ENCODE results near the gene WSCD2. TPM values are rescaled to one million over a fixed set of nuclear protein-coding genes. Genes with fewer than 3 reads are reported as not detected.

Gene WSCD2
- total RNA-seq, 1 donor from 2014 or later, result not detected

DNA sequence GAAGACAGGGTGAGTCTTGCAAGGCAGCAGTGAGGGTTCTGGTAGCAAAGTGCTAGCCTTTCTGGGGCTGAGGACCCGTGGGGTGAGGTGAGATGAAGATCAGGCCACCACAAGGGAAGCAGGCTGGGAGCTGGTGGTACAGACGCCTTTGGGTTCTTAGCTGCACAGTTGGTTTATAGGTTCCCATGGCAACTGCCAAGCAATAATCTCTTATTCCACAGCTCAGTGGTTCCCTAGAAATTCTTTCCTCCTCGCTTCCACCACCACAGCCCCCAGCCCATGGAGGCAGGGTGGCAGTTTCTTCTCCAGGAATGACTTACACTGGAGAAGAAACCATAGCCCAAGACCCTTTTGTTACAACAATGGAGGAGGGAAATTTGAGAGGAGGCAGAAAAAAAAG, 127.9 kb downstream of the WSCD2 start:
- DNase-seq (ENCODE audit: low spot score), result no peak
- no peak for ATAC-seq

- no peak for ATAC-seq
- DNase-seq (ENCODE audit: low spot score), result no peak
Measured at GRCh38 chr12:108257610-108258106, 128.6 kb downstream of the WSCD2 start.

- ATAC-seq (no peak), DNase-seq (ENCODE audit: low spot score) (no peak)
Measured at GRCh38 chr12:108260039-108260438, 131.0 kb downstream of the WSCD2 start.

GRCh38 chr12:108260969-108261368, 131.9 kb downstream of the WSCD2 start:
- DNase-seq (ENCODE audit: low spot score) (no peak), ATAC-seq (no peak)

GRCh38 chr12:108265505-108265904, 136.4 kb downstream of the WSCD2 start:
- no peak for DNase-seq (ENCODE audit: low spot score)
- no peak for ATAC-seq

GRCh38 chr12:108266131-108266530, 137.0 kb downstream of the WSCD2 start:
- no peak for ATAC-seq
- no peak for DNase-seq (ENCODE audit: low spot score)

GRCh38 chr12:108267450-108267849, 138.4 kb downstream of the WSCD2 start:
- no peak for ATAC-seq
- DNase-seq (ENCODE audit: low spot score), result no peak

DNA sequence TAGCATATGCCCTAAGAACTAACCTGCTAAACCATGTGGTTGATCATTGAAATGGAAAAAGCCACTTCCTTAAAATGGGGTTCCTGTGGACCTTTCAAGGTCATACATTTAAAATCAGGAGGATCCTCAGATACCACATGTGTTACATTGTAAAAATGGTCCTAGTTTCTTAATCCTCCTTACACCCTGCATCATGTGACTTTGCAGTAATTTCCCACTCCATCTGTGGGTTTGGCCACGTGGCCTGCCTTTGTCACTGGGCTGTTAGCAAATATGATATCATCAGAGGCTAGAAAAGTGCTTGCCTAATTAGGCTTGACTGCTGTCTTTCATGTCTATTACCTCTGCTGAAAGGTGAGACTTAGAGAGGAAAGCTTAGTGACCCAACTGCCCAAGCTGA, 139.3 kb downstream of the WSCD2 start:
- no peak for ATAC-seq

DNA sequence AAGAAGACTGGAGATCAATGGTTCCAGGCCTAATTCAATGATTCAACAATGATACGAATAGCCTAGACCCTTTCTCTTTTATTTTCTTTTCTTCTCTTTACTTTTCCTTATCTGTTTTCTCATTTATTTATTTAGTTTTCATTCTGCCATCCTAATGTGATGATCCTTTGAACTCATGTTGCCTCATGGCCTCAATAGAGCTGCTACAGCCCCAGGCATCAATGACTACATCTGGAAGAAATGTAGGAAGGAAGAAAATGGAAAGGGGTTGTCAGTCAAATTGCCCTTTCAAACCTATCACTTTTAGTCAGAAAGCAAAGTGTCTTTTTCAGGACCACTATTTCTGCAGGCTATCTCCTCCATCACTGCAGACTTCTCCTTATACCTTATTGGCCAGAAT, 140.1 kb downstream of the WSCD2 start:
- ATAC-seq, result no peak
- no peak for DNase-seq (ENCODE audit: low spot score)

More for the DNA sequence above, 139.3 kb downstream of the WSCD2 start:
- DNase-seq (ENCODE audit: low spot score), result no peak

DNA sequence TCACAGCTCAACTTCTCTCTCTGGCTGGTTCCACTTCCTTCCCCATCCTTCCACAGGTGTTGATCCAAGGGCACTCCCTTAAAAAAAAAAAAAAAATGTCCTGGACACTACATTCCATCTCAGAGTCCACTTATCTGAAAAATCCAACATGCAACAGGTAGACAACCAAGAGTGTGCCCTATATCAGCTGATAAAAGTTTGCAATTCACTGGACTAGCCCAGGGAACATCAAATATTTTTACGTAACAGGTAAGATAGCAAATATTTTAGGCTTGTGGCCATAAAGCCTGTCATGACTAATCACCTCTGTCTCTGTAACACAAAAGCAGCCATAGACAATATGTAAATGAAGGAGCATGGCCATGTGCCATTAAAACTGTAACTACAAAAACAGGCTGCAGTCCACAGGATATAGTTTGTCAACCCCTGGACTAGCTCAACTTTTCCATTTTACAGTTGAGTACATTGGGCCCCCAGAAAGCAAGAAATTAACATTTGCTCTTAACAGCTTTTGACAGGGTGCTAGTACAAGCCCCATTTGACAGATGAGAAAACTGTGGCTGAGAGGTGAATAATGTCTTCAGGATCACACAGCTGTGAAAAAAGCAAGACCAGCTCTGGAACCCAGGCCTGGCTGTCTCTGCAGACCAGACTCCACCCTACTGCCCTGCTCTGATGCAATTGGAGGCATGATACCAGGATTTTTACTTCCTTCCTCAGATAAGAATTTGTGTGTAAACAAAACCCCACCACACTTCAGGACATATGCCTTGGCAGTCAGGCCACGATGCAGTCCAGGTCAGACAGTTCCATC, 141.2 kb downstream of the WSCD2 start:
- DNase-seq (ENCODE audit: low spot score), result no peak
- ATAC-seq, result no peak

DNA sequence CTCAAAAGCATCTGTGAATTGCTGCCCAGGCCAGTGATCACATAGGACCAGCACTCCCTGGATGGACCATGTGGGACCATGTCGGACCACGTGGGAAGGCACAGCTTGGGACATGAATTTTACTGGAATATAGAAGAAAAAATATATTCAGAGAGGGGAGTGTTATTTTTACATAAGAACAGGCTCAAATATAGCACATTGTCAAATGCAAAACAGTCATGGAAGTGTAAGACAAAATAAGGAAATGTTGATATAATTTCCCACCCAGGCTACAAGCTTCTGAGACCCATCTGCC, 141.7 kb downstream of the WSCD2 start:
- no peak for ATAC-seq
- no peak for DNase-seq (ENCODE audit: low spot score)

GRCh38 chr12:108271951-108272872, 143.1 kb downstream of the WSCD2 start:
- ATAC-seq (no peak), DNase-seq (ENCODE audit: low spot score) (no peak)

- no peak for DNase-seq (ENCODE audit: low spot score)
- no peak for ATAC-seq
Measured at GRCh38 chr12:108273217-108273616, 144.1 kb downstream of the WSCD2 start.

- ATAC-seq, result no peak
Measured at GRCh38 chr12:108277613-108278012, 148.5 kb downstream of the WSCD2 start.

GRCh38 chr12:108282160-108282559, 153.1 kb downstream of the WSCD2 start:
- ATAC-seq (no peak), DNase-seq (ENCODE audit: low spot score) (no peak)

More at GRCh38 chr12:108277613-108278012, 148.5 kb downstream of the WSCD2 start:
- no peak for DNase-seq (ENCODE audit: low spot score)

DNA sequence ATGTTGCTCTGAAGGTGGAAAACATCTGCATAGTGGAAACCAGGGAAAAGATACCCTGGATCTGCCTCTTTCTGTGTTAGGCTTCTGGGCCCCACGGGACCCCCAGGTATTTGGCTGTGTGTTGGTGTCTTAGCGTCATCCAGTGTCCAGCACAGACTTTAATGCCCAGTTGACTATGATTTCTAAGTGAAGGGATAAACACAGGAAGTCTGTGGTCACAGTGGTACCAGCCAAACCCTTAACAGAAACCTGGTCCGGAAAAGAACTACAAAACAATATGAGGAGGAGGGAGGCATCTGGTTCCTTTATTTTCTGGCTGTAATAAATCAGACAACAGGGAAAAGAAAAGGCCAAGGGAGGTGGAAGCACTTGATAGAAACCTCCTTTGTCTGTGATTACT, 153.6 kb downstream of the WSCD2 start:
- no peak for DNase-seq (ENCODE audit: low spot score)
- ATAC-seq, result no peak

- DNase-seq (ENCODE audit: low spot score) (no peak), ATAC-seq (no peak)
Measured at GRCh38 chr12:108284163-108284562, 155.1 kb downstream of the WSCD2 start.

- ATAC-seq (no peak), DNase-seq (ENCODE audit: low spot score) (no peak)
Measured at GRCh38 chr12:108285016-108285415, 155.9 kb downstream of the WSCD2 start.

DNA sequence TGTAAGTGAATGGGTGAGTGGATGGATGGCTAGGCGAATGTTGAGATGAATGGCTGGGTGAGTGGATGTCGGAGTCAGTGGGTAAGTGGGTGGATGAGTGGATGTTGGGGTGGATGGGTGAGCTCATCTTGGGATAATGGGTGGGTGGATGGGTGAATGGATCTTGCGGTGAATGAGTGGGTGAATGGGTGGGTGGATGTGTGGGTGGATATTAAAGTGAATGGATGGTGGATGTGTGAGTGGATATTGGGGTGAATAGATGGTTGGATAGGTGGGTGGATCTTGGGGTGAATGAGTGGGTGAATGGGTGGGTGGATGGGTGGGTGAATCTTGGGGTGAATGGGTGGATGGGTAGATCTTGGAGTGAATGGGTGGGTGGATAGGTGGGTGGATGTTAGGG, 158.1 kb downstream of the WSCD2 start:
- ATAC-seq, result no peak
- no peak for DNase-seq (ENCODE audit: low spot score)

GRCh38 chr12:108289350-108290161, 160.5 kb downstream of the WSCD2 start:
- DNase-seq (ENCODE audit: low spot score) (no peak), ATAC-seq (no peak)

GRCh38 chr12:108295641-108296040, 166.6 kb downstream of the WSCD2 start:
- ATAC-seq (no peak), DNase-seq (ENCODE audit: low spot score) (no peak)

Data from left lobe of liver (tissue), 2 donors.